ENCODE data around the gene SH3GL2.

DNA sequence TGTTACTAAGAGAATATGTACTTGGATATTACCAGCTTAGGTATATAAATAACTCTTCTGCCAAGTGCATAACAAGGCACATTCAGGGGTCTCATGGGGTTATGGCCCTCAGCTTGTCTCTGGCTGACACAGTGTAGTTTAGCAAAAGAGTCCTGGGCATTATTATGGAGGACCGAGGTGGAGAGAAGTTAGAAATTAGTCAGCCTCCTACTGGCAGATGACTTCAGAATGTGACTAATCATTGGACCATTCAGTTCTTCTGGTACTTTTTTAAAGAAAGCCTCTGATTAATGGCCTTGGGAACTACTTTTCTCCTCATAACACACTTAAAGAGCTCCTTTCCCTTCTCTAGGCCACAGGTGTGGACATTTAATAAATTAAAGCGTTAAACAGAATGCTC is 178.9 kb downstream of the SH3GL2 start:
- TF ChIP-seq, protein P1, sequence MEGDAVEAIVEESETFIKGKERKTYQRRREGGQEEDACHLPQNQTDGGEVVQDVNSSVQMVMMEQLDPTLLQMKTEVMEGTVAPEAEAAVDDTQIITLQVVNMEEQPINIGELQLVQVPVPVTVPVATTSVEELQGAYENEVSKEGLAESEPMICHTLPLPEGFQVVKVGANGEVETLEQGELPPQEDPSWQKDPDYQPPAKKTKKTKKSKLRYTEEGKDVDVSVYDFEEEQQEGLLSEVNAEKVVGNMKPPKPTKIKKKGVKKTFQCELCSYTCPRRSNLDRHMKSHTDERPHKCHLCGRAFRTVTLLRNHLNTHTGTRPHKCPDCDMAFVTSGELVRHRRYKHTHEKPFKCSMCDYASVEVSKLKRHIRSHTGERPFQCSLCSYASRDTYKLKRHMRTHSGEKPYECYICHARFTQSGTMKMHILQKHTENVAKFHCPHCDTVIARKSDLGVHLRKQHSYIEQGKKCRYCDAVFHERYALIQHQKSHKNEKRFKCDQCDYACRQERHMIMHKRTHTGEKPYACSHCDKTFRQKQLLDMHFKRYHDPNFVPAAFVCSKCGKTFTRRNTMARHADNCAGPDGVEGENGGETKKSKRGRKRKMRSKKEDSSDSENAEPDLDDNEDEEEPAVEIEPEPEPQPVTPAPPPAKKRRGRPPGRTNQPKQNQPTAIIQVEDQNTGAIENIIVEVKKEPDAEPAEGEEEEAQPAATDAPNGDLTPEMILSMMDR (IDR thresholded peaks at IDR 0.05) = no peak
- no peak for TF ChIP-seq ZFX (IDR thresholded peaks at IDR 0.05; ENCODE audit: borderline replicate concordance)

All from 22Rv1 (cell line).